Panc1 (cell line): Measurements from ENCODE around the gene F2RL1.

Experiments used
- POLR2AphosphoS5 ChIP-seq: IDR thresholded peaks from 2 replicates; pipeline ENCODE4 v1.6.1; 2012; ENCODE audit warnings: mild to moderate bottlenecking, low read depth, low read length, moderate library complexity
- TCF7L2 ChIP-seq: IDR thresholded peaks from 2 replicates; pipeline ENCODE4 v1.6.1; 2011; ENCODE audit warnings: mild to moderate bottlenecking, low read depth, low read length, inconsistent platforms
- TF ChIP-seq, protein P1 (sequence below): fragments of 450-650 bp; IDR thresholded peaks from 2 replicates; pipeline ENCODE4 v1.5.1; 2017; ENCODE audit warnings: mild to moderate bottlenecking
- TF ChIP-seq, protein P2 (sequence below), 2 experiments: IDR thresholded peaks; 2 replicates each; pipeline ENCODE4 v1.6.1; 2011 to 2012; ENCODE audit warnings: low read depth in 2 of 2, control low read depth in 1 of 2, low read length in 1 of 2, mild to moderate bottlenecking in 1 of 2, moderate library complexity in 1 of 2; ENCODE audit not compliant: insufficient read depth in 1 of 2

DNA sequence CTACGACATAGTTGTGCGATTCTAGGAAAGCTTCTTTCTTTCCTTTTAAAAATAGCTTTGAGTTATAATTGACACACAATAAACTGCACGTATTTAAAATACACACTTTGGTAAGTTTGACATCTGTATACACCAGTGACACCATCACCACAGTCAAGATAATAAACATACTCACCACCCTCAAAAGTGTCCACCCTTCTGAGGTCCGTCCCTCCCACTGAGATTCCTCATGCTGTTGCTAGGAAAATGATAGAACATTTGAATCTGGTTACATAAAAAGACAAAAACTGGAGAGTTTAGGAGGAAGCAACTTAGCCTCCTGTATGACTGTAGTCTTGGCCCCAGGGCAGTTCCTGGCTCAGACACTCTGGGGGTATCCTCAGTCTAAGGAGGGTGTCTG, 48.2 kb downstream of the F2RL1 start:
- TF ChIP-seq, protein P1, sequence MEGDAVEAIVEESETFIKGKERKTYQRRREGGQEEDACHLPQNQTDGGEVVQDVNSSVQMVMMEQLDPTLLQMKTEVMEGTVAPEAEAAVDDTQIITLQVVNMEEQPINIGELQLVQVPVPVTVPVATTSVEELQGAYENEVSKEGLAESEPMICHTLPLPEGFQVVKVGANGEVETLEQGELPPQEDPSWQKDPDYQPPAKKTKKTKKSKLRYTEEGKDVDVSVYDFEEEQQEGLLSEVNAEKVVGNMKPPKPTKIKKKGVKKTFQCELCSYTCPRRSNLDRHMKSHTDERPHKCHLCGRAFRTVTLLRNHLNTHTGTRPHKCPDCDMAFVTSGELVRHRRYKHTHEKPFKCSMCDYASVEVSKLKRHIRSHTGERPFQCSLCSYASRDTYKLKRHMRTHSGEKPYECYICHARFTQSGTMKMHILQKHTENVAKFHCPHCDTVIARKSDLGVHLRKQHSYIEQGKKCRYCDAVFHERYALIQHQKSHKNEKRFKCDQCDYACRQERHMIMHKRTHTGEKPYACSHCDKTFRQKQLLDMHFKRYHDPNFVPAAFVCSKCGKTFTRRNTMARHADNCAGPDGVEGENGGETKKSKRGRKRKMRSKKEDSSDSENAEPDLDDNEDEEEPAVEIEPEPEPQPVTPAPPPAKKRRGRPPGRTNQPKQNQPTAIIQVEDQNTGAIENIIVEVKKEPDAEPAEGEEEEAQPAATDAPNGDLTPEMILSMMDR = no peak
- TF ChIP-seq, protein P2, sequence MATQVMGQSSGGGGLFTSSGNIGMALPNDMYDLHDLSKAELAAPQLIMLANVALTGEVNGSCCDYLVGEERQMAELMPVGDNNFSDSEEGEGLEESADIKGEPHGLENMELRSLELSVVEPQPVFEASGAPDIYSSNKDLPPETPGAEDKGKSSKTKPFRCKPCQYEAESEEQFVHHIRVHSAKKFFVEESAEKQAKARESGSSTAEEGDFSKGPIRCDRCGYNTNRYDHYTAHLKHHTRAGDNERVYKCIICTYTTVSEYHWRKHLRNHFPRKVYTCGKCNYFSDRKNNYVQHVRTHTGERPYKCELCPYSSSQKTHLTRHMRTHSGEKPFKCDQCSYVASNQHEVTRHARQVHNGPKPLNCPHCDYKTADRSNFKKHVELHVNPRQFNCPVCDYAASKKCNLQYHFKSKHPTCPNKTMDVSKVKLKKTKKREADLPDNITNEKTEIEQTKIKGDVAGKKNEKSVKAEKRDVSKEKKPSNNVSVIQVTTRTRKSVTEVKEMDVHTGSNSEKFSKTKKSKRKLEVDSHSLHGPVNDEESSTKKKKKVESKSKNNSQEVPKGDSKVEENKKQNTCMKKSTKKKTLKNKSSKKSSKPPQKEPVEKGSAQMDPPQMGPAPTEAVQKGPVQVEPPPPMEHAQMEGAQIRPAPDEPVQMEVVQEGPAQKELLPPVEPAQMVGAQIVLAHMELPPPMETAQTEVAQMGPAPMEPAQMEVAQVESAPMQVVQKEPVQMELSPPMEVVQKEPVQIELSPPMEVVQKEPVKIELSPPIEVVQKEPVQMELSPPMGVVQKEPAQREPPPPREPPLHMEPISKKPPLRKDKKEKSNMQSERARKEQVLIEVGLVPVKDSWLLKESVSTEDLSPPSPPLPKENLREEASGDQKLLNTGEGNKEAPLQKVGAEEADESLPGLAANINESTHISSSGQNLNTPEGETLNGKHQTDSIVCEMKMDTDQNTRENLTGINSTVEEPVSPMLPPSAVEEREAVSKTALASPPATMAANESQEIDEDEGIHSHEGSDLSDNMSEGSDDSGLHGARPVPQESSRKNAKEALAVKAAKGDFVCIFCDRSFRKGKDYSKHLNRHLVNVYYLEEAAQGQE (IDR thresholded peaks at IDR 0.05; ENCODE audit: insufficient read depth in 1 of 2, low read depth in 2 of 2, low read length in 1 of 2) = no peak
- TF ChIP-seq POLR2AphosphoS5 (no peak), TCF7L2 (no peak)
